Osteocyte (in vitro differentiated cells): Measurements from ENCODE around the gene EIF2S2. TPM values are rescaled to one million over a fixed set of nuclear protein-coding genes. Genes with fewer than 3 reads are reported as not detected.

Source experiments
- DNase-seq: peaks from one replicate; pipeline ENCODE4 v3.0.0; 2021; ENCODE audit warnings: mixed read lengths; ENCODE audit not compliant: unreplicated experiment; ENCODE audit errors: extremely low spot score
- H3K27ac Mint-ChIP-seq: one replicate; pipeline ENCODE4 v1.8.0; 2021; ENCODE audit warnings: mild to moderate bottlenecking, mixed read lengths; ENCODE audit not compliant: unreplicated experiment
- H3K27me3 Mint-ChIP-seq: one replicate; pipeline ENCODE4 v1.8.0; 2021; ENCODE audit warnings: mixed read lengths; ENCODE audit not compliant: unreplicated experiment
- H3K36me3 Mint-ChIP-seq: one replicate; pipeline ENCODE4 v1.8.0; 2021; ENCODE audit warnings: mixed read lengths; ENCODE audit not compliant: unreplicated experiment
- H3K4me1 Mint-ChIP-seq: one replicate; pipeline ENCODE4 v1.8.0; 2021; ENCODE audit warnings: mixed read lengths; ENCODE audit not compliant: unreplicated experiment
- H3K4me3 Mint-ChIP-seq: one replicate; pipeline ENCODE4 v1.8.0; 2021; ENCODE audit warnings: mild to moderate bottlenecking, moderate library complexity, mixed read lengths; ENCODE audit not compliant: unreplicated experiment
- H3K9me3 Mint-ChIP-seq: one replicate; pipeline ENCODE4 v1.8.0; 2021; ENCODE audit warnings: mixed read lengths; ENCODE audit not compliant: unreplicated experiment
- CTCF ChIP-seq: fragments of 200-600 bp; sonication (generic); IDR thresholded peaks from 2 replicates; pipeline ENCODE4 v1.5.0; 2021; ENCODE audit warnings: antibody characterized with exemption, mild to moderate bottlenecking, moderate library complexity
- total RNA-seq: library from RNA; stranded (reverse); gene quantifications from 2 replicates; pipeline ENCODE4 v1.2.1, GENCODE V29; 2021

The EIF2S2 gene
- total RNA-seq, 1 donor from 2014 or later: 87.9 TPM

- H3K27me3 Mint-ChIP-seq: no peaks in the 10 kb centered on the region
- TF ChIP-seq CTCF: no peak
- peaks cover 46% of the 10 kb centered on the region for H3K4me1 Mint-ChIP-seq
- peaks cover 53% of the 10 kb centered on the region for H3K36me3 Mint-ChIP-seq
- no peaks in the 10 kb centered on the region for H3K9me3 Mint-ChIP-seq
- H3K4me3 Mint-ChIP-seq: no peak overlapping the region
- DNase-seq: no peak
- H3K27ac Mint-ChIP-seq: no peak overlapping the region
These were observed 5.9 kb downstream of the EIF2S2 start for GRCh38 chr20:34105978-34106675.

- H3K9me3 Mint-ChIP-seq: no peaks in the 10 kb centered on the region
- H3K27ac Mint-ChIP-seq: no peak overlapping the region
- no peaks in the 10 kb centered on the region for H3K27me3 Mint-ChIP-seq
- H3K4me1 Mint-ChIP-seq: peaks cover 27% of the 10 kb centered on the region
- no peak overlapping the region for H3K4me3 Mint-ChIP-seq
- H3K36me3 Mint-ChIP-seq: peaks cover 59% of the 10 kb centered on the region
- DNase-seq: no peak
- TF ChIP-seq CTCF: no peak
These were observed 8.0 kb downstream of the EIF2S2 start for GRCh38 chr20:34104059-34104458.

- no peak for DNase-seq
- Mint-ChIP-seq H3K36me3 (peaks cover 57% of the 10 kb centered on the region), H3K4me1 (peaks cover 10% of the 10 kb centered on the region), H3K9me3 (no peaks in the 10 kb centered on the region), H3K27ac (no peak overlapping the region), H3K4me3 (no peak overlapping the region), H3K27me3 (no peaks in the 10 kb centered on the region)
- TF ChIP-seq CTCF: no peak
These were observed 9.7 kb downstream of the EIF2S2 start for GRCh38 chr20:34102342-34102741.

- no peak for TF ChIP-seq CTCF
- no peak for DNase-seq
- peaks cover under 1% of the 10 kb centered on the region for H3K4me1 Mint-ChIP-seq
- no peak overlapping the region for H3K27ac Mint-ChIP-seq
- peaks cover 67% of the 10 kb centered on the region for H3K36me3 Mint-ChIP-seq
- no peak overlapping the region for H3K4me3 Mint-ChIP-seq
- H3K9me3 Mint-ChIP-seq: no peaks in the 10 kb centered on the region
- no peaks in the 10 kb centered on the region for H3K27me3 Mint-ChIP-seq
These were observed 11.5 kb downstream of the EIF2S2 start for GRCh38 chr20:34100576-34100975.

- DNase-seq: no peak
- H3K4me1 Mint-ChIP-seq: no peaks in the 10 kb centered on the region
- H3K9me3 Mint-ChIP-seq: no peaks in the 10 kb centered on the region
- H3K36me3 Mint-ChIP-seq: peaks cover 59% of the 10 kb centered on the region
- H3K27ac Mint-ChIP-seq: no peak overlapping the region
- H3K27me3 Mint-ChIP-seq: no peaks in the 10 kb centered on the region
- H3K4me3 Mint-ChIP-seq: no peak overlapping the region
- no peak for TF ChIP-seq CTCF
These were observed 12.4 kb downstream of the EIF2S2 start for GRCh38 chr20:34099675-34100074.
